Activated CD8-positive, alpha-beta memory T cell treated with anti-CD3 and anti-CD28 coated beads, Interleukin-2, amount 50 U/mL, for 24 hours (primary cell): ENCODE measurements around the gene PARPBP.
"Not testable (repeated sequence)": the region's sequence is repeated elsewhere in the genome, so short reads cannot be mapped to it uniquely, and the experiment has no call there.

Source experiments
- DNase-seq: peaks from one replicate; pipeline ENCODE4 v3.0.0-alpha.2; 2020; ENCODE audit errors: extremely low read depth

The PARPBP gene

GRCh38 chr12:102147062-102147587 lies 27.1 kb downstream of the PARPBP start:
- DNase-seq = not testable (repeated sequence)

- DNase-seq = not testable (repeated sequence)
These were observed 35.2 kb downstream of the PARPBP start for GRCh38 chr12:102155206-102155605.

- no peak for DNase-seq
These were observed 43.4 kb downstream of the PARPBP start for GRCh38 chr12:102163383-102163782.

GRCh38 chr12:102167821-102168604 lies 48.0 kb downstream of the PARPBP start:
- DNase-seq = no peak

- DNase-seq = no peak
These were observed 50.1 kb downstream of the PARPBP start for GRCh38 chr12:102169922-102170621.

GRCh38 chr12:102171951-102172350 lies 52.0 kb downstream of the PARPBP start:
- DNase-seq = no peak

GRCh38 chr12:102172436-102172835 lies 52.5 kb downstream of the PARPBP start:
- no peak for DNase-seq

- no peak for DNase-seq
These were observed 54.1 kb downstream of the PARPBP start for GRCh38 chr12:102174117-102174516.

- no peak for DNase-seq
These were observed 54.8 kb downstream of the PARPBP start for GRCh38 chr12:102174761-102175160.

- DNase-seq = no peak
These were observed 62.7 kb downstream of the PARPBP start for GRCh38 chr12:102182635-102183034.

- no peak for DNase-seq
These were observed 75.8 kb downstream of the PARPBP start for GRCh38 chr12:102195826-102196225.

GRCh38 chr12:102197789-102198188 lies 77.8 kb downstream of the PARPBP start, which contains the start of gene PMCH:
Gene PMCH (minus strand): TSS chr12:102197833. CDS start chr12:102197770, 63 bp downstream.
- no peak for DNase-seq

GRCh38 chr12:102201436-102202061 lies 81.6 kb downstream of the PARPBP start:
- DNase-seq = no peak

- no peak for DNase-seq
These were observed 82.6 kb downstream of the PARPBP start for GRCh38 chr12:102202556-102202955.

- DNase-seq = no peak
These were observed 84.0 kb downstream of the PARPBP start for GRCh38 chr12:102204025-102204424.

GRCh38 chr12:102215992-102216691 lies 96.2 kb downstream of the PARPBP start:
- no peak for DNase-seq

- DNase-seq = no peak
These were observed 100.8 kb downstream of the PARPBP start for GRCh38 chr12:102220736-102221135.

GRCh38 chr12:102227954-102228353 lies 108.0 kb downstream of the PARPBP start:
- DNase-seq = no peak

GRCh38 chr12:102232036-102232435 lies 112.1 kb downstream of the PARPBP start:
- DNase-seq = no peak

GRCh38 chr12:102232446-102232845 lies 112.5 kb downstream of the PARPBP start:
- DNase-seq = no peak

GRCh38 chr12:102234599-102234998 lies 114.6 kb downstream of the PARPBP start:
- no peak for DNase-seq

- not testable (repeated sequence) for DNase-seq
These were observed 120.9 kb downstream of the PARPBP start for GRCh38 chr12:102240859-102241258.
